ENCODE measurements around the gene PDE8B.
A peak's percentile ranks its signal among the peaks of the same experiment; 100 is the strongest.

The PDE8B gene

DNA sequence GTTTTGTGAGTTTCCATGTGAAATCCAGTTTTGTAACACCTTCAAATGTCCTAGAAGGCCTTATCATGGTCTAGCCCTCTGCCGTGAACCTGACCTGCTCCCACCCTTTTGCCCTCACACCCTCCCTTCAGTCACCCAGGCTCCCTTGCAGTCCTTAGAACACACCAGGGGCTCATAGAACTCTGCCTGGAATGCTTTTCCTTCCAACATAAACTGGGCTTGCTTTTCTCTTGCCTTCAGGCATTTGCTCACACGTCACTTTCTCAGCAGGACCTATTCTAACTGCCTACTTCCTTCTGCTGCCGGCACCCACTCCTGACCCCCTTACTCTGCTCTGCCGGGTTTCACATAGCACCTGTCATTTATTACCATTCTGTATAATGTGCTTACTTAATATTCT lies 111.9 kb downstream of the PDE8B start:
- H3K79me2 ChIP-seq (ENCODE audit: control insufficient read depth, insufficient read depth, low read length, unreplicated experiment) = no peaks in the 10 kb centered on the region
- H3K27ac ChIP-seq (ENCODE audit: low read depth, low read length) = no peak overlapping the region
- no peak overlapping the region for H2AFZ ChIP-seq (ENCODE audit: low read length, unreplicated experiment)
- no peaks in the 10 kb centered on the region for H3K27me3 ChIP-seq (ENCODE audit: insufficient read depth, low read length)
- H3K4me3 ChIP-seq (ENCODE audit: low read depth, low read length) = no peak overlapping the region
- H3K4me1 ChIP-seq (ENCODE audit: control insufficient read depth, insufficient read depth, low read length, unreplicated experiment) = peaks cover under 1% of the 10 kb centered on the region
- H3K36me3 ChIP-seq (ENCODE audit: insufficient read depth, low read length) = no peaks in the 10 kb centered on the region

DNA sequence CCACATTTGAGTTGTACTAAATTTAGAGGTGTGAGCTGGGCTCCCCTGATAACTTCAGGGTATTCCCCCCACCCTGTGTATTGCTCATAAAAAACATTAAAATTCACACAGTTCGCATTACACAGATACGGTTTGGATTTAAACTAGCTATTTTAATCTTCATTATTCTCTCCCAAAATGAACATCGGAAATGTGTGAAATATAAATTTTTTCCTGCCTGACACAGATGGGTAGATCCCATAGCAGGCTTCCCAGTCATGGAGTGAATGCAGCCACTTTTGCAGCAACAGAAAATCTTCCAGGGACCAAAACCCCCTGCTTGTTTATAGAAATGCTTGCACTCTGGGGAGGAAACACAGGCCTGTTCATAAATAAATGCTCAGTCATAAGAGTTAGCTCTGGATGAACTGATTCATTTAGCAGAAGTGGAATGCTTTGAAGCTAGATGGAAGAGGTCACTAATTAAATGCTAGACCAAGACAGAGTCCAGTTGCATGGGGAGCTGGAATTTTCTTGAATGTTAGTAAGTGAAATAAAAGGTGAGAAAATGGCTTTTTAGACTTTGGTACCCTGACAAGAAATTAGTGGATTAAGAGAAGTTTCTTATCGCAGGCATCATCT lies 115.6 kb downstream of the PDE8B start:
- Histone ChIP-seq H3K27ac (ENCODE audit: low read depth, low read length) (no peak overlapping the region), H2AFZ (ENCODE audit: low read length, unreplicated experiment) (no peak overlapping the region), H3K36me3 (ENCODE audit: insufficient read depth, low read length) (no peaks in the 10 kb centered on the region), H3K4me1 (ENCODE audit: control insufficient read depth, insufficient read depth, low read length, unreplicated experiment) (no peaks in the 10 kb centered on the region), H3K27me3 (ENCODE audit: insufficient read depth, low read length) (peaks cover 6% of the 10 kb centered on the region; the same call in 1 of the 2 replicates), H3K79me2 (ENCODE audit: control insufficient read depth, insufficient read depth, low read length, unreplicated experiment) (no peaks in the 10 kb centered on the region), H3K4me3 (ENCODE audit: low read depth, low read length) (no peak overlapping the region)

DNA sequence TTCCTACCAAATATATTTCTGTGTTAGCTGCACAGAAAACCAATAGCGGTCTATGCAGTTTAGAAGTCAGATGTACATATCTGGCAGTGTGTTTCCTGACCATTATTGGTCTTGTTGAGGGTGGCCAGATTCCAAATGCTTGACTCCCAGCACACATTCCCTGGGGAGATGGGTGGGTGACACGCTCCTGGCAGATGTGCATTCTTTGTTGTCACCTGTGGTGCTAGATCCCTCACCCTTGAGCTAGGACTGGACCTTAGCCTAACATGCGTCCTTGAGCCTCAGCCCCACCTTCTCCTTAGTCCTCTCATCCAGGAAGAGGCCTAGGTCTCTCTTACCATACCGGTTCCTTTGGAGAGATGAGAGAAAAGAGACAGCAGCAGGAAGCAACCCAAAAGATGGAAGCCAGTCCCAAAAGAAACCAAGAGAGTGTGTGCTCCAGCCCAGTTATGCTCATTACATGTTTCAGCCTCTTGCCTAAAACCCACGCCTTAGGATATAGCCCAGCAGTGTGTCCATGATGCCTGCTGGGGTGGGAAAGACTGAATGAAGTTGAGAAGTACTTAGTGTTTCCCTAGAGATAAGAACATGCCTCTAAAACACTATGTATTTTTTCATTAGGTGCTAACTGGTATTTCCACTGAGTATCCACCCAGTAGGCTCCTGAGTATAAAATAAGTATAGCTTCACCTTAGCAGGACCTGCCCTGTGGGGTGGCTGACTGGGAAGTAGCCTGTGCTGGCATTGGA lies 116.7 kb downstream of the PDE8B start:
- Histone ChIP-seq H3K36me3 (ENCODE audit: insufficient read depth, low read length) (no peaks in the 10 kb centered on the region), H3K4me3 (ENCODE audit: low read depth, low read length) (no peak overlapping the region)

DNA sequence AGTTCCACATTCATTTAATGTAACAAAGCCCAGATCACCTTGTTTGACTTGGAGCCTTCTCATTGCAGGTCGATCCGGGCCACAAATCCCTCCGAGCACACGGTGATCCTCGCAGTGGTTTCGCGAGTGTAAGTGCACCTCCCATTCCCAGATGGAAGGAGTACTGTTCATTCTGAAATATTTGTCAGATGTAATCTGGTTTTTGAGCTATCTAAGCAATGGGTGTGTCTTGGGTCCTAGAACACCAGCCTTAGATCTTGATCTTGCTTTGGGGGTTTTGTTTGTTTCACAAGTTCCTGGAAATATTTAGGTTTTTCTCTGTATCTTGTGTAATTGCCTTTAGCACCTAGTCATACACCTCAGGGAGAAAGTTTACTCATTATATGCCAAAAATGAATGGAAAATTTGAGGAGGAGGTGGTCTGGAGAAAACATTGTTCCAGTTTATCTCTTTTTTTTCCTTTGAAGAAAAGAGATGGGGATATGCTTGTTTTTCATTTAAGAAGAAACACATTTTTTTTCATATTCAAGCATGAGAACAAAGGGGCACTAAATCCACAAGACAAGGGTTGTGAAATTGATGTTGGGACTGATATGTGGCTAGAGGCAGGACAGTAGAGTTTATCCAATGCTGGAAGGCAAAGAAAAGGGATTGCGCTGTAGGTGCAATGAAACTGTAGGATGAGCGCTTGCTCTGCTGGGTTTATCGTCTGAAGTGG lies 118.6 kb downstream of the PDE8B start:
- Histone ChIP-seq H3K27me3 (ENCODE audit: insufficient read depth, low read length) (peaks cover 10% of the 10 kb centered on the region; the same call in 1 of the 2 replicates), H3K4me1 (ENCODE audit: control insufficient read depth, insufficient read depth, low read length, unreplicated experiment) (no peaks in the 10 kb centered on the region), H3K79me2 (ENCODE audit: control insufficient read depth, insufficient read depth, low read length, unreplicated experiment) (no peaks in the 10 kb centered on the region), H2AFZ (ENCODE audit: low read length, unreplicated experiment) (no peak overlapping the region), H3K27ac (ENCODE audit: low read depth, low read length) (no peak overlapping the region), H3K36me3 (ENCODE audit: insufficient read depth, low read length) (no peaks in the 10 kb centered on the region), H3K4me3 (ENCODE audit: low read depth, low read length) (no peak overlapping the region)

More for the DNA sequence above, 116.7 kb downstream of the PDE8B start:
- Histone ChIP-seq H3K27ac (ENCODE audit: low read depth, low read length) (no peak overlapping the region), H2AFZ (ENCODE audit: low read length, unreplicated experiment) (no peak overlapping the region), H3K4me1 (ENCODE audit: control insufficient read depth, insufficient read depth, low read length, unreplicated experiment) (no peaks in the 10 kb centered on the region), H3K27me3 (ENCODE audit: insufficient read depth, low read length) (peaks cover 7% of the 10 kb centered on the region; the same call in 1 of the 2 replicates), H3K79me2 (ENCODE audit: control insufficient read depth, insufficient read depth, low read length, unreplicated experiment) (no peaks in the 10 kb centered on the region)

DNA sequence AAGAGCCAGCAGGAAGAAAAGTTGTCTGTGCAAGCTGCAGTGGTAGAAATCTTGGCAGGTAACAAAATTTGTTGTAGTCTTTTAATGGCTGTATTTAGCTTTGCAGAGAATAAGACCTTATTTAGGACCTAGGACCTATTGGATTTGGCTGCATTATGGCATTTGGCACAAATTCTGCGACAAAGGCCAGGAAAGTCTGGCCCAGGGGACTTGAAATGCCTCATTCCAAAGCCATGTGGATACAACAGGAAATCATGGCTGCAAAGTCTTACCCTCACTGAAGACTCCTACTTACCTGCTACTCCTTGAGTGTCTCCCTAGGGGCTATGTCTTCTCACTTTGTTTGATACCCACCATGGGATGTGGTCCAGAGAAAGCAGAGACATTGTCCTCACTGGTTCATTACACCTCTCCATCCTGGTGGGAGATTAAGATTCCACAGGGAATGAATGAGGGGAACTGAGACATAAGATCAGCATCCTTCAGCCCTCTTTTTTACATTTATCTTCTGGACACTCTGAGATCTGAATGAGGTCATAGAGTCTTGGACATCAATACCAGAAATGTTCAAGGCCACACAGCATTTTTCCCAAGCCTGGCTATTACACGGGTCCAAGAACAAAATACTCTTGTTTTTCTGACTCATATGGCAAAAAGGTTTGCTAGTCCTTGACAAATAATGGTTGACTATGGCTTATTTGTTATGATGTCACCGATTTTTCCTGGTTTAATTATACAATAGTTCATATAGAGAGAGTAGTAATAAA lies 119.4 kb downstream of the PDE8B start:
- no peak overlapping the region for H3K4me3 ChIP-seq (ENCODE audit: low read depth, low read length)
- H2AFZ ChIP-seq (ENCODE audit: low read length, unreplicated experiment) = no peak overlapping the region
- no peaks in the 10 kb centered on the region for H3K4me1 ChIP-seq (ENCODE audit: control insufficient read depth, insufficient read depth, low read length, unreplicated experiment)
- no peaks in the 10 kb centered on the region for H3K36me3 ChIP-seq (ENCODE audit: insufficient read depth, low read length)
- no peaks in the 10 kb centered on the region for H3K79me2 ChIP-seq (ENCODE audit: control insufficient read depth, insufficient read depth, low read length, unreplicated experiment)
- H3K27ac ChIP-seq (ENCODE audit: low read depth, low read length) = no peak overlapping the region
- H3K27me3 ChIP-seq (ENCODE audit: insufficient read depth, low read length) = peaks cover 10% of the 10 kb centered on the region; the same call in 1 of the 2 replicates

DNA sequence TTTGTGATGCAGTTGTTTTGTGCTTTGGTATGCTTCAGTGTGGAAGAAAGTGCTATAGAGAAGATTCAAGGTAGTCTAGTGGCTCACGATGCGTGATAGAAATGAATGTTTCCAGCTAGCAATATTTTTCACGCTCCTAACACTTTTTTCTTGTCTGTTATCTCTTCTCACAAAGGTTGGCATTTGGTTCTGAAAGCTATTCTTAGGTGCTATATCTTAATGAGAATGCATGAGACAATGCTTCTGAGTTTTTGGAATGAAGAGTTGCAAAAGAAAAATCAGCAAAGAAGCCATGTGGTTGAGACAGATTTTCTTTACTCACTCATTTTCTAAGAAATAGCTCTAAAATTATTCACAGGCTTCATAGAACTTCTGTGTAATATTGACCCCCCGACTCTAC lies 122.6 kb downstream of the PDE8B start:
- H3K4me3 ChIP-seq (ENCODE audit: low read depth, low read length) = no peak overlapping the region
- no peaks in the 10 kb centered on the region for H3K79me2 ChIP-seq (ENCODE audit: control insufficient read depth, insufficient read depth, low read length, unreplicated experiment)
- H2AFZ ChIP-seq (ENCODE audit: low read length, unreplicated experiment) = no peak overlapping the region
- no peak overlapping the region for H3K27ac ChIP-seq (ENCODE audit: low read depth, low read length)
- no peaks in the 10 kb centered on the region for H3K4me1 ChIP-seq (ENCODE audit: control insufficient read depth, insufficient read depth, low read length, unreplicated experiment)
- peaks cover 10% of the 10 kb centered on the region; the same call in 1 of the 2 replicates for H3K27me3 ChIP-seq (ENCODE audit: insufficient read depth, low read length)
- H3K36me3 ChIP-seq (ENCODE audit: insufficient read depth, low read length) = no peaks in the 10 kb centered on the region

DNA sequence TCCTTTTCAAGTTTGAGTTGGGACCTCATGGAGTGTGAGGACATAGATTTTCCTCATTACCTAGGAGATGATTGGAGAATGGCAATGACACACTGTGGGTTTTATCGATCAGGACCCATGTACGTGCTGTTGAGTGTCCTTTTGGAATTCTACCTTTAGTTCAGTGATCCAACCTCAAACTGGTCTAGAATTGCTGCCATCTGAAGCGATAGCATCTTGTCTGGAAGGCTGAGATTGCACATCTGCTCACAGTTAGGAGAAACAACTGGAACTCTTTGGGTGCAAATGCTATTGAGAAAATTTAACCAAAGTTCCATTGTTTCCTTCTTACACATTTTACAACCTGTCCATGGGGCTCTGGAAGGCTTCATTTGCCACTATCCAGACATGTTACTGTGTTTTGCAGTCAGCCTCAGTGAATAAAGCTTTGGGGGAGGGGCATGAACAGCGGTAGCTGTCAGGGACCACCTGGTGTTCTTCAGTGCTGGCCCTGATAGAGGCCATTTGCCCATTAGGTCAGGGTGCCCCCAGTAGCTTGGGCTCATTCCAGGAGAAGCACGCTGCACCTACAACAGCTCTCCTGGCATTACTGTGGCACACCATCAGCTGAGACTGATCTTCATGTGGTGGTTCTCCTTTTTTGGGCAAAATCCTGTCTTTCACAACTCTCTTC lies 123.1 kb downstream of the PDE8B start:
- no peak overlapping the region for H3K27ac ChIP-seq (ENCODE audit: low read depth, low read length)
- no peaks in the 10 kb centered on the region for H3K79me2 ChIP-seq (ENCODE audit: control insufficient read depth, insufficient read depth, low read length, unreplicated experiment)
- no peaks in the 10 kb centered on the region for H3K36me3 ChIP-seq (ENCODE audit: insufficient read depth, low read length)
- peaks cover 10% of the 10 kb centered on the region; the same call in 1 of the 2 replicates for H3K27me3 ChIP-seq (ENCODE audit: insufficient read depth, low read length)
- no peak overlapping the region for H2AFZ ChIP-seq (ENCODE audit: low read length, unreplicated experiment)
- H3K4me1 ChIP-seq (ENCODE audit: control insufficient read depth, insufficient read depth, low read length, unreplicated experiment) = no peaks in the 10 kb centered on the region
- H3K4me3 ChIP-seq (ENCODE audit: low read depth, low read length) = no peak overlapping the region

DNA sequence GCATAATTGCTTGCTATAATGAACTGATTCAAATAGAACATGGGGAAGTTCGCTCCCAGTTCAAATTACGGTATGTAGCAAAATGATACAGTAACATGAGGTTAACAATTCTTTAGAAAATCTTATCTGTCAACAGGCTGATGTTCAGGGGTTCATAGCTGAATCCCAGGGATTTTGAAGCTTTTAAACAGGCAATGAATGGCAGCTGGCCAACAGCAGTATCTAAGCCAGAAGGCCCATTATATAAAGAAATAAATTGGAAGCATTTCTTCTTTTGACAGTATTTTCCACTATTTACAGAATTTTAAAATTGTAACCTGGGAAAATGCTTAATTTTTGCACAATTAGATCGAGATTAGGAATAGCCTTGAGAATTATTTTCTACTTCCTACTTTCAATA lies 126.8 kb downstream of the PDE8B start:
- H3K36me3 ChIP-seq (ENCODE audit: insufficient read depth, low read length) = no peaks in the 10 kb centered on the region
- H3K4me3 ChIP-seq (ENCODE audit: low read depth, low read length) = no peak overlapping the region
- no peaks in the 10 kb centered on the region for H3K79me2 ChIP-seq (ENCODE audit: control insufficient read depth, insufficient read depth, low read length, unreplicated experiment)
- no peaks in the 10 kb centered on the region for H3K4me1 ChIP-seq (ENCODE audit: control insufficient read depth, insufficient read depth, low read length, unreplicated experiment)
- 0 out of 2 replicates have a peak, but pooled peaks cover 4% of the 10 kb centered on the region for H3K27me3 ChIP-seq (ENCODE audit: insufficient read depth, low read length)
- H2AFZ ChIP-seq (ENCODE audit: low read length, unreplicated experiment) = peak overlapping the region; percentile 18
- no peak overlapping the region for H3K27ac ChIP-seq (ENCODE audit: low read depth, low read length)

DNA sequence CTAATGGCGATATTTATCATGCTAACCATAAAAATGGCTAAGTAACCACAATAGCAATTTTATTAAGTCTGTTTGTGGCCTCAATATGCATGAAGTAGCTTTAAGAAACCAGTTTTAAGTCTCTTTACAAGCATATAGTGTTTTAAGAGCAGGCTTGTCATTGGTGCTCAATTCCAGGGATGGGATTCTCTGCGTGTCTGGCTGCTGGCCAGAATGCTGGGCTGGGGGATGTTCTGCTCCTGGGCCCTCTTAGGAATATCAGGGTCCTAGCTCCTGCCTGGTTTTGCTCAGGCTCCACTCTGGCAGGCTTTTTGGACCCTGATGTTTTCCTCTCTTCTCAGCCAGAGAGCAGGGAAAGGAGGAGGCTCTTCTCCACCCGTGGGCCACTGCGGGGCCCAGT lies 127.2 kb downstream of the PDE8B start:
- H3K4me3 ChIP-seq (ENCODE audit: low read depth, low read length) = no peak overlapping the region

More for the DNA sequence above, 127.2 kb downstream of the PDE8B start:
- Histone ChIP-seq H3K79me2 (ENCODE audit: control insufficient read depth, insufficient read depth, low read length, unreplicated experiment) (no peaks in the 10 kb centered on the region), H3K4me1 (ENCODE audit: control insufficient read depth, insufficient read depth, low read length, unreplicated experiment) (no peaks in the 10 kb centered on the region), H3K36me3 (ENCODE audit: insufficient read depth, low read length) (no peaks in the 10 kb centered on the region), H2AFZ (ENCODE audit: low read length, unreplicated experiment) (peak overlapping the region; percentile 18), H3K27me3 (ENCODE audit: insufficient read depth, low read length) (0 out of 2 replicates have a peak, but pooled peaks cover 4% of the 10 kb centered on the region), H3K27ac (ENCODE audit: low read depth, low read length) (no peak overlapping the region)
